Measurements from ENCODE around the gene GPR63. TPM values are rescaled to one million over a fixed set of nuclear protein-coding genes. Genes with fewer than 3 reads are reported as not detected.

Gene GPR63
- total RNA-seq, 1 donor from 2014 or later = 0.48 TPM

DNA sequence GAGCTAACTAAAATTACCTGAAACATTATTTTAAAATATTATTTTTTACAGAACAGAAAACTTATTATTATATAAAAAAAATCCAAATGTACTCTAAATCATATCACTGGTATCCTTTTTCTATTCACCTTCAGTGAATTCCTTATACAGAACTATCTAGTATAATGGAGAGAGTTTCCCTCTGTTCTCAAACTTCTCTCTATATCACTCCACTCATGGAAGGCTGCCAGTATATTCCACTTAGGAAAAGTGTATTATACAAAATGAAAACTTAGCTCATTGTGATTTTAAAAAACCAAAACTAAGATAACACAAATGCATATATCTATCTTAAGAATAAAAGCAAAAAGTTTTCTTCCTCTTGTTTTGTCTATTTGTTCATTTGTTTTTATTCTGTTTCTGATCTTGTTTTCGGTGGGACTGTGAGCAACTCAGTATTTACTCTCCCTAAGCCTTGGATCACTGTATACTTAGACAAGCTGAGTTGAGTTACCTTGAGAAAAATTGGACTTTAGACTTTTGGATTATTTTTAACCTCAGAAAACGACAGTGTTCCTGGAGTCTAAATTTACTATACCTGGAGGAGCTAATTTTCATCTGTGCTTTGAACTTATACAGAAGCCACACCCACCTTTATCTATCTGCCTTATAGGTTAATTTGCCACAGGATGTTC, 61.4 kb downstream of the GPR63 start:
- Mint-ChIP-seq H3K9me3 (ENCODE audit: unreplicated experiment) (no peaks in the 10 kb centered on the region), H3K27me3 (ENCODE audit: unreplicated experiment) (peaks cover 9% of the 10 kb centered on the region), H3K27ac (ENCODE audit: unreplicated experiment) (no peak overlapping the region), H3K4me3 (ENCODE audit: unreplicated experiment) (no peak overlapping the region), H3K4me1 (ENCODE audit: unreplicated experiment) (no peaks in the 10 kb centered on the region), H3K36me3 (ENCODE audit: unreplicated experiment) (no peaks in the 10 kb centered on the region)
- TF ChIP-seq, protein P1, sequence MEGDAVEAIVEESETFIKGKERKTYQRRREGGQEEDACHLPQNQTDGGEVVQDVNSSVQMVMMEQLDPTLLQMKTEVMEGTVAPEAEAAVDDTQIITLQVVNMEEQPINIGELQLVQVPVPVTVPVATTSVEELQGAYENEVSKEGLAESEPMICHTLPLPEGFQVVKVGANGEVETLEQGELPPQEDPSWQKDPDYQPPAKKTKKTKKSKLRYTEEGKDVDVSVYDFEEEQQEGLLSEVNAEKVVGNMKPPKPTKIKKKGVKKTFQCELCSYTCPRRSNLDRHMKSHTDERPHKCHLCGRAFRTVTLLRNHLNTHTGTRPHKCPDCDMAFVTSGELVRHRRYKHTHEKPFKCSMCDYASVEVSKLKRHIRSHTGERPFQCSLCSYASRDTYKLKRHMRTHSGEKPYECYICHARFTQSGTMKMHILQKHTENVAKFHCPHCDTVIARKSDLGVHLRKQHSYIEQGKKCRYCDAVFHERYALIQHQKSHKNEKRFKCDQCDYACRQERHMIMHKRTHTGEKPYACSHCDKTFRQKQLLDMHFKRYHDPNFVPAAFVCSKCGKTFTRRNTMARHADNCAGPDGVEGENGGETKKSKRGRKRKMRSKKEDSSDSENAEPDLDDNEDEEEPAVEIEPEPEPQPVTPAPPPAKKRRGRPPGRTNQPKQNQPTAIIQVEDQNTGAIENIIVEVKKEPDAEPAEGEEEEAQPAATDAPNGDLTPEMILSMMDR (IDR thresholded peaks at IDR 0.05) = no peak
- no peak for DNase-seq (ENCODE audit: extremely low spot score, unreplicated experiment)

DNA sequence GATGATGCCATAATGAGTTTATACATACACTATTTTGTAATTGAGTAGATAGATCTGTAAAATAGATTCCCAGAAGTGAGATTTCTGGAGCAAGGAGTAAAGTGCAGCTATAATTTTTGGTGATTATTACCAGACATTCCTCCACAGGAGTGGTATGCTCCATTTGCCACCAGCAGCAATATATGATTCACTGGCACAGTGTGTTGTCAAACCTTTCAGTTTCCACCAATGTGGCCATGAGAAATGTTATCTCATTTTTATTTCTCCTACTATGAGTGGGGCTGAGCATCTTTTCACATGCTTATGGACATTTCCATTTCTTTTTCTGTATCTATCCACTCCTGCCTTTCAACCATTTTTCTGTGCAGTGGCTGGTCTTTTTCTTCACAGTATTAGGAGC, 70.5 kb downstream of the GPR63 start:
- Mint-ChIP-seq H3K27me3 (ENCODE audit: unreplicated experiment) (no peaks in the 10 kb centered on the region), H3K27ac (ENCODE audit: unreplicated experiment) (no peak overlapping the region), H3K4me3 (ENCODE audit: unreplicated experiment) (no peak overlapping the region), H3K36me3 (ENCODE audit: unreplicated experiment) (peaks cover 2% of the 10 kb centered on the region), H3K4me1 (ENCODE audit: unreplicated experiment) (no peaks in the 10 kb centered on the region), H3K9me3 (ENCODE audit: unreplicated experiment) (peaks cover 6% of the 10 kb centered on the region)
- TF ChIP-seq, protein P1 (IDR thresholded peaks at IDR 0.05) = no peak
- DNase-seq (ENCODE audit: extremely low spot score, unreplicated experiment) = no peak

DNA sequence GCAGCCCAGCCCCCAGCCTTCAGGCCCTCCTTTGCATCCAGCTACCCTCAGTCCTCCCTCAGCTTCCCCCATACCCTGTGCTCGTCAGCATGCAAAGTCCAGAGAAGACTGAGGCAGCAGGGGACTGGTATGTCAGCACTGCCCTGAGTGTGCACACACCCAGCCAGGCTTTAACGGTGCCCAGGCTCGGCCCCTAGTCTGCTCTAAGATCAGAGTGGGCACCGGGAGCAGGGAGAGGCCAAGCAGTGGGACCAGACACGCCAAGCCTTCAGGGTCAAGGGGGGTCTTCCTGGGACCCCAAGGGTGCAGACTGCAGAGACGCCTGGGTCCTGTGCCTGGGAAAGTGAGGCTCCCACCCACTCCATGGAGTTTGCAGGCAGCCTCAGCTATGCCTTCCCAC, 74.7 kb downstream of the GPR63 start:
- no peaks in the 10 kb centered on the region for H3K36me3 Mint-ChIP-seq (ENCODE audit: unreplicated experiment)
- H3K27ac Mint-ChIP-seq (ENCODE audit: unreplicated experiment) = no peak overlapping the region
- H3K4me1 Mint-ChIP-seq (ENCODE audit: unreplicated experiment) = no peaks in the 10 kb centered on the region
- no peaks in the 10 kb centered on the region for H3K9me3 Mint-ChIP-seq (ENCODE audit: unreplicated experiment)
- H3K4me3 Mint-ChIP-seq (ENCODE audit: unreplicated experiment) = no peak overlapping the region
- DNase-seq (ENCODE audit: extremely low spot score, unreplicated experiment) = no peak
- TF ChIP-seq, protein P1 (IDR thresholded peaks at IDR 0.05) = no peak
- peaks cover 9% of the 10 kb centered on the region for H3K27me3 Mint-ChIP-seq (ENCODE audit: unreplicated experiment)

DNA sequence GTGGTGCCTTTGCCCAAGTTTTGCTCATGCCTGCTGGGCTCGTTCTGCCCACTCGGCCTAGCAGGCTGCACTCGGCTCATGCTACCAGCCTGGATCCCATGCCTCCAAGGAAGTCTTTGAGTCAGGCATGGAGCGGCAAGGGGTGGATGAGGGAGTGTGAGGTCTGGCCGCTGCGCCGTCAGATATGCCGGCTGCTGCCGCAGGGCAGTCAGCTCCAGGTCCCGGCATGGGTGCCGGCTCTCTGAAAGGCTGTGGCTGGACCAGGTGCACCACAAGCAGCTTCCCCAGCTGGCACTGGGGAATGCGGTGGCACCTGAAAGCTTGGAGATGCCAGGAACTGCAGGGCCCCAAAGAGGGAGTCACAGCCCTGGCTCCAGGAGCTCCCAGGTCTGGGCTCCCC, 75.5 kb downstream of the GPR63 start:
- Mint-ChIP-seq H3K36me3 (ENCODE audit: unreplicated experiment) (no peaks in the 10 kb centered on the region), H3K9me3 (ENCODE audit: unreplicated experiment) (no peaks in the 10 kb centered on the region), H3K27ac (ENCODE audit: unreplicated experiment) (no peak overlapping the region), H3K4me1 (ENCODE audit: unreplicated experiment) (peaks cover 1% of the 10 kb centered on the region), H3K27me3 (ENCODE audit: unreplicated experiment) (peaks cover 13% of the 10 kb centered on the region), H3K4me3 (ENCODE audit: unreplicated experiment) (no peak overlapping the region)
- no peak for DNase-seq (ENCODE audit: extremely low spot score, unreplicated experiment)
- TF ChIP-seq, protein P1 (IDR thresholded peaks at IDR 0.05) = no peak

DNA sequence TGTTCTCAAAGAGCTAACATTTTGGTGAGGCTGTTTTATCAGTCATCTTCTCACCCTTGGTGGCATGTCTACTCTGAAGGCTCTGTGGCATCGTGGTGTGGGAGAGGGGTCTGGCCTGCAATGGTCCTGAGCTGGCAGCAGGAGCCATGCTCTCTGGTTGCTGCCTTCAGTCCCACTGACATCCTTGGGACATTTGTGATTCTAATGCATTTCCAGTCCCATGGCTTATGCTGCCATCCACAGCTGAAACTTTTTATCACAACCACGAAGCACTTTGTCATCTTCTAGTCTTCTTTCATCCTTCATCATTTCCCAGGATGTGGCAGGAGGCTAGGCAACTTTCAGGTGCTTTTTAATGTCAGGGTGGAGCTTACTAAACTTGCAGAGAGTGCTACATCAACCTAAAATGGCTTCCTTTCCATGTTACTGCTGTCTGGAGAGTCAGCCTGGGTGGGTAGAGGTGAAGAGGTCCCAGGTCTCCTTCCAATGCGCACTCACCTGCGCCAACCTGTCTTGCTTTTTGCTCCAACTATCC, 77.1 kb downstream of the GPR63 start:
- Mint-ChIP-seq H3K27ac (ENCODE audit: unreplicated experiment) (no peak overlapping the region), H3K4me3 (ENCODE audit: unreplicated experiment) (no peak overlapping the region), H3K27me3 (ENCODE audit: unreplicated experiment) (peaks cover 15% of the 10 kb centered on the region), H3K36me3 (ENCODE audit: unreplicated experiment) (no peaks in the 10 kb centered on the region), H3K9me3 (ENCODE audit: unreplicated experiment) (no peaks in the 10 kb centered on the region), H3K4me1 (ENCODE audit: unreplicated experiment) (peaks cover 1% of the 10 kb centered on the region)
- TF ChIP-seq, protein P1 (IDR thresholded peaks at IDR 0.05) = no peak
- DNase-seq (ENCODE audit: extremely low spot score, unreplicated experiment) = no peak
